Transverse colon (tissue), 4 donors: ENCODE data around the gene SMG7. TPM values are rescaled to one million over a fixed set of nuclear protein-coding genes. Genes with fewer than 3 reads are reported as not detected.

Source experiments
- DNase-seq: peaks from one replicate; pipeline ENCODE4 v3.0.0-alpha.2; 2019
- H3K27ac ChIP-seq, 4 donors: fragments of 200-600 bp; sonication (generic); 2 replicates each; pipeline ENCODE4 v1.5.1; 2016 to 2018; ENCODE audit warnings: inconsistent platforms in 4 of 4
- H3K27me3 ChIP-seq: fragments of 200-600 bp; sonication (generic); 2 replicates; pipeline ENCODE4 v1.5.1; 2017; ENCODE audit warnings: inconsistent platforms
- H3K36me3 ChIP-seq, 4 donors: fragments of 200-600 bp; sonication (generic); 2 replicates each; pipeline ENCODE4 v1.5.1; 2017 to 2019; ENCODE audit warnings: inconsistent platforms in 4 of 4
- H3K4me1 ChIP-seq, 4 donors: fragments of 200-600 bp; sonication (generic); 2 replicates each; pipeline ENCODE4 v1.5.1; 2017 to 2020; ENCODE audit warnings: inconsistent platforms in 4 of 4
- H3K4me3 ChIP-seq, 4 donors: fragments of 200-600 bp; sonication (generic); 1 replicate in 1 of 4; 2 replicates in 3 of 4; pipeline versions ENCODE4 v1.5.1 to v1.6.1; 2017 to 2019; ENCODE audit warnings: inconsistent platforms in 4 of 4
- H3K9me3 ChIP-seq, 2 donors: fragments of 200-600 bp; sonication (generic); 2 replicates each; pipeline ENCODE4 v1.5.1; 2017 to 2019; ENCODE audit warnings: inconsistent platforms in 2 of 2
- EP300 ChIP-seq: sonication (generic); formaldehyde crosslinking; IDR thresholded peaks from one replicate; pipeline ENCODE4 v1.6.1; 2017; ENCODE audit warnings: antibody characterized with exemption, low read depth
- POLR2A ChIP-seq: fragments of 450-650 bp; IDR thresholded peaks from one replicate; pipeline ENCODE4 v1.6.1; 2016; ENCODE audit warnings: antibody characterized with exemption, mild to moderate bottlenecking, moderate library complexity
- POLR2AphosphoS5 ChIP-seq, 3 donors: sonication (generic); formaldehyde crosslinking; IDR thresholded peaks; one replicate each; pipeline ENCODE4 v1.6.1; 2016; ENCODE audit warnings: antibody characterized with exemption in 3 of 3
- WGBS, 2 donors: methylation state at CpG; one replicate each; pipeline ENCODE4 v1.1.5; 2018; ENCODE audit warnings: low coverage in 1 of 2; 5-methylcytosine and 5-hydroxymethylcytosine counted together
- in situ Hi-C, 4 donors: fragments of 200-750 bp; cut with MboI; loops; one replicate each; pipeline versions ENCODE4 v1.15.0 to v1.15.1; 2017; ENCODE audit warnings: low sequenced_read_pairs in 3 of 4, low pct_ligation_motif_present in 1 of 4, low pct_unique_long_range_greater_than_20kb in 1 of 4
- intact Hi-C: fragments of 100-400 bp; cut with DNase I; formaldehyde crosslinking; loops from one replicate; pipeline ENCODE4 v1.15.1; 2023; ENCODE audit warnings: low total_unique reads
- total RNA-seq, 4 donors: library from RNA; depleted of rRNA; stranded (reverse); fragments of >200 nt; gene quantifications; one replicate each; pipeline ENCODE4 v1.1.0, GENCODE V29; 2016
- TF ChIP-seq, protein P1 (sequence below), 5 experiments: fragments of 200-600 bp in 3 of 5; fragments of 450-650 bp in 2 of 5; sonication (generic) in 3 of 5; IDR thresholded peaks; 1 replicate in 2 of 5; 2 replicates in 3 of 5; pipeline ENCODE4 v1.5.1; 2016 to 2017; ENCODE audit warnings: antibody characterized with exemption in 5 of 5, inconsistent platforms in 3 of 5, mild to moderate bottlenecking in 2 of 5, moderate library complexity in 1 of 5

SMG7 gene
- total RNA-seq, 4 donors from 2014 or later, result 54.9 to 107 (median 74.1) TPM

DNA sequence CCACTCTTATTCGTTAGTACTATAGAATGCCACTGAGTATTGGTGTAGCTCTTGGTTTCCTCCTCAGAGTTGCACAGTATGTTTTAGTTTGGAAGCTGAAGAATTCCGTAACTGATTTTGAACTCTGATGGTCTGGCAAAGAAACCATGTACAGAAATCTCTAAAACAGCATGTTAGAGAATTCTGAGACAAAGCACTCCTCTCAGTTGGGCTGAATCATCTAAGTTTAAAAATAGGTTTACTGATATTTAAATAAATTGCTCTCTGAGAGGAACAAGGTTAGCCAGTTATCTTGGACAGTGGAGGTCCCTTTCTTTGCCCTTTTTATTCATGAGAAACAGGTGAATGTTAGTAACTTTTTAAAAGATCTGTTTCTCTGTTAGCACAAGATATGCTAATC is 74.1 kb downstream of the SMG7 start:
- DNase-seq, result no peak
- Histone ChIP-seq H3K9me3 (no peaks in the 10 kb centered on the region), H3K4me1 (peaks cover 0 to 8% (median 2%) of the 10 kb centered on the region in 4 donors), H3K27ac (no peak overlapping the region), H3K4me3 (no peak overlapping the region), H3K27me3 (no peaks in the 10 kb centered on the region), H3K36me3 (peaks cover 0 to 83% (median 39%) of the 10 kb centered on the region in 4 donors)
- in situ Hi-C loops (loop anchor here in 3 of 4 donors (10.0 to 25.0 kb wide), 2 partner anchors 259 to 262 kb away; no protein-coding TSS in a partner anchor), intact Hi-C loops (no loop called here)
- no peak for TF ChIP-seq EP300
- TF ChIP-seq POLR2A, result no peak
- TF ChIP-seq, protein P1, sequence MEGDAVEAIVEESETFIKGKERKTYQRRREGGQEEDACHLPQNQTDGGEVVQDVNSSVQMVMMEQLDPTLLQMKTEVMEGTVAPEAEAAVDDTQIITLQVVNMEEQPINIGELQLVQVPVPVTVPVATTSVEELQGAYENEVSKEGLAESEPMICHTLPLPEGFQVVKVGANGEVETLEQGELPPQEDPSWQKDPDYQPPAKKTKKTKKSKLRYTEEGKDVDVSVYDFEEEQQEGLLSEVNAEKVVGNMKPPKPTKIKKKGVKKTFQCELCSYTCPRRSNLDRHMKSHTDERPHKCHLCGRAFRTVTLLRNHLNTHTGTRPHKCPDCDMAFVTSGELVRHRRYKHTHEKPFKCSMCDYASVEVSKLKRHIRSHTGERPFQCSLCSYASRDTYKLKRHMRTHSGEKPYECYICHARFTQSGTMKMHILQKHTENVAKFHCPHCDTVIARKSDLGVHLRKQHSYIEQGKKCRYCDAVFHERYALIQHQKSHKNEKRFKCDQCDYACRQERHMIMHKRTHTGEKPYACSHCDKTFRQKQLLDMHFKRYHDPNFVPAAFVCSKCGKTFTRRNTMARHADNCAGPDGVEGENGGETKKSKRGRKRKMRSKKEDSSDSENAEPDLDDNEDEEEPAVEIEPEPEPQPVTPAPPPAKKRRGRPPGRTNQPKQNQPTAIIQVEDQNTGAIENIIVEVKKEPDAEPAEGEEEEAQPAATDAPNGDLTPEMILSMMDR (IDR thresholded peaks at IDR 0.05), result no peak
- no peak for TF ChIP-seq POLR2AphosphoS5 (IDR thresholded peaks at IDR 0.05)
- WGBS, 2 donors, result 76 to 84% methylated on average over 2 of the region's 2 CpGs

DNA sequence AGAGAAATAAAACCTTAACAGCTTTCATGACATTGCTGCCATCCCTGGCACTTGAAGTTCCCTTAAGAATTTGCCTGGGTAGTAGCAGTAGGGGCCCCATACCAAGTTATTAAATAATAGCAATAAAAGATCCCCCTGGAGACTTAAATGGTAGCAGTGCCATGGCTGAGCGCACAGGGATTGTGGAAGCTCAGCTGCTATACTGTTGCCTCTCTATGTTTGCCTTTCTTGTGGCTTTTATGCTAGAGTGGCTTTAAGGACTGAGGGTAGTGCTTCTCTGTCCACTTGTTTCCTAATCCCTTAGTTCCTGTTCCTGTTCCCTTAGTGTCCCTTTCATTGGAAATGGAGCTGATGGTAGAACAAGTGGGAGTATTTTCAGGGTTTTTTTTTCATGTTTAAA is 75.8 kb downstream of the SMG7 start:
- Histone ChIP-seq H3K27me3 (no peaks in the 10 kb centered on the region), H3K27ac (no peak overlapping the region), H3K4me3 (no peak overlapping the region), H3K9me3 (no peaks in the 10 kb centered on the region), H3K36me3 (peaks cover 0 to 76% (median 38%) of the 10 kb centered on the region in 4 donors), H3K4me1 (peaks cover 0 to 8% (median 2%) of the 10 kb centered on the region in 4 donors)
- TF ChIP-seq POLR2A, result no peak
- TF ChIP-seq, protein P1 (IDR thresholded peaks at IDR 0.05), result no peak
- no peak for TF ChIP-seq EP300
- no peak for TF ChIP-seq POLR2AphosphoS5 (IDR thresholded peaks at IDR 0.05)
- WGBS, 2 donors, result 71 to 88% methylated on average over 1 of the region's 1 CpG
- intact Hi-C loops (no loop called here), in situ Hi-C loops (loop anchor here in 3 of 4 donors (10.0 to 25.0 kb wide), 2 partner anchors 261 to 263 kb away; no protein-coding TSS in a partner anchor)
- DNase-seq, result no peak

DNA sequence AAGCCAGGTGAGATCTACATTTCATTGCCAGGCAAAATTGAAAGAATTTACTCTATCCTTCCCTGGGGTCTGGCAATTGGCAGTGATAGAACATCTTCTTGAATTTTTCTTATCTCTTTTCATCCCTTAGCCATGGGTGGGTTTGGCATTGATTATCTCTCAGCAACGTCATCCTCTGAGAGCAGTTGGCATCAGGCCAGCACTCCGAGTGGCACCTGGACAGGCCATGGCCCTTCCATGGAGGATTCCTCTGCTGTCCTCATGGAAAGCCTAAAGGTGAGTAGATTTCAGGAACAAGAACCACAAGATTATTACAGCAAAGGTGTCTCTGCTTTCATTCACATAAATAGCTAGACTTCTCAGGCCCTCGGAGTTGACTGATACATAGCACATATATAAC is 78.6 kb downstream of the SMG7 start:
- Histone ChIP-seq H3K27ac (no peak overlapping the region), H3K27me3 (no peaks in the 10 kb centered on the region), H3K4me1 (no peaks in the 10 kb centered on the region), H3K9me3 (no peaks in the 10 kb centered on the region), H3K4me3 (no peak overlapping the region), H3K36me3 (peaks cover 0 to 59% (median 28%) of the 10 kb centered on the region in 4 donors)
- in situ Hi-C loops (no loop called here), intact Hi-C loops (no loop called here)
- no peak for DNase-seq
- no peak for TF ChIP-seq POLR2AphosphoS5 (IDR thresholded peaks at IDR 0.05)
- no peak for TF ChIP-seq POLR2A
- TF ChIP-seq, protein P1 (IDR thresholded peaks at IDR 0.05), result no peak
- no peak for TF ChIP-seq EP300
- WGBS, 2 donors, result 53 to 100% methylated on average over 1 to 3 of the region's 3 CpGs

DNA sequence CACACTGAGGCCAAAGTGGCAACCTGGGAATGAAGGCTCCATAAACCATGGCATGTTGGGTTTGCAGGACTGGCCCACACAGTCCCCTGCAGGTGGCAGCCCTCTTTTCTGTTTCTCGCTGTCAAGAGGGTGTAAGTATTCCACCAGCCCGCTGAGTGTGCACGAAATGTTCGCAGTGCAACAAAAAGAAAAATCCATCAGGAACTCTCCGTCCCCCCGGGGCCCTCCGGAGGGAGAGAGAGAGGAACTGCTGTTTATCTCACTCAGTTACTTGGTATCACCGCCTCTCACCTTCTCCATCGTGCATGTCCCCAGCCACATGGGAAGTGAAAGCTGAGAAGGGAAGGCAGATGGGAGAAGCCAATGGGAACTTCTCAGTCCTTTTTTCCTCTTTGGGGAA is 79.6 kb downstream of the SMG7 start:
- TF ChIP-seq, protein P1 (IDR thresholded peaks at IDR 0.05), result no peak
- TF ChIP-seq POLR2A (no peak), EP300 (no peak), POLR2AphosphoS5 (IDR thresholded peaks at IDR 0.05) (no peak)
- Histone ChIP-seq H3K9me3 (no peaks in the 10 kb centered on the region), H3K4me1 (no peaks in the 10 kb centered on the region), H3K27me3 (no peaks in the 10 kb centered on the region), H3K36me3 (peaks cover 0 to 50% (median 23%) of the 10 kb centered on the region in 4 donors), H3K4me3 (no peak overlapping the region), H3K27ac (no peak overlapping the region)
- DNase-seq, result no peak
- in situ Hi-C loops, result no loop called here
- intact Hi-C loops, result no loop called here
- 92 to 97% methylated on average over 9 of the region's 9 CpGs for WGBS, 2 donors
